HepG2 (cell line): ENCODE data around the gene CYB5R3. TPM values are rescaled to one million over a fixed set of nuclear protein-coding genes. Genes with fewer than 3 reads are reported as not detected.

ENCODE experiments used
- DMAP1 ChIP-seq: IDR thresholded peaks from 2 replicates; pipeline ENCODE4 v1.6.1; 2016
- DMTF1 ChIP-seq: sonication (generic); formaldehyde crosslinking; IDR thresholded peaks from 2 replicates; pipeline ENCODE4 v1.4.0; 2020; ENCODE audit warnings: mild to moderate bottlenecking, missing genetic modification reagents
- EHMT2 ChIP-seq: fragments of 200-600 bp; sonication (generic); IDR thresholded peaks from 2 replicates; pipeline ENCODE4 v1.7.0; 2017; ENCODE audit warnings: antibody characterized with exemption, low read depth, low read length, borderline replicate concordance
- HNRNPUL1 ChIP-seq: fragments of 200-400 bp; formaldehyde crosslinking; IDR thresholded peaks from 2 replicates; pipeline ENCODE4 v1.6.1; 2017; ENCODE audit warnings: low read depth, mild to moderate bottlenecking, low read length, moderate library complexity
- TP53 ChIP-seq: sonication (generic); formaldehyde crosslinking; conservative IDR thresholded peaks from 2 replicates; pipeline ENCODE4 v1.4.0; 2020; ENCODE audit warnings: missing genetic modification reagents
- ZBTB38 ChIP-seq: sonication (generic); formaldehyde crosslinking; IDR thresholded peaks from 2 replicates; pipeline ENCODE4 v1.5.1; 2020; ENCODE audit warnings: mild to moderate bottlenecking, missing genetic modification reagents
- polyA plus RNA-seq, 8 experiments: library from polyadenylated mRNA; depleted of rRNA in 3 of 8; stranded (reverse) in 7 of 8; unstranded in 1 of 8; fragments of >200 nt; fragmentation: Illumina TruSeq in 4 of 8; extraction: Trizol in 4 of 8; gene quantifications; 2 replicates each; pipeline versions ENCODE4 v1.2.1 to v1.2.3, GENCODE V29; 2011 to 2016; ENCODE audit warnings: low read depth in 4 of 8, missing spikeins in 1 of 8, mixed read lengths in 1 of 8; ENCODE audit not compliant: insufficient read depth in 1 of 8
- total RNA-seq, 5 experiments: library from RNA; depleted of rRNA; stranded (reverse); fragments of >200 nt; fragmentation: Illumina TruSeq; extraction: Trizol; gene quantifications; 2 replicates each; pipeline ENCODE4 v1.2.3, GENCODE V29; 2016; ENCODE audit warnings: low read depth in 1 of 5
- TF ChIP-seq, protein P1 (sequence below): fragments of 450-650 bp; IDR thresholded peaks from 2 replicates; pipeline ENCODE4 v1.6.1; 2016
- TF ChIP-seq, protein P2 (sequence below): sonication (generic); formaldehyde crosslinking; IDR thresholded peaks from 2 replicates; pipeline ENCODE4; 2020; ENCODE audit warnings: missing genetic modification reagents, mild to moderate bottlenecking, borderline replicate concordance

Gene CYB5R3
- total and polyA plus RNA-seq, 2 of the 13 experiments (the other 11 are each of a cell fraction or from before 2014, with no cell fraction given): 32.4 to 305 TPM

GRCh38 chr22:42632096-42632495 lies 17.1 kb downstream of the CYB5R3 start (continued):
- TF ChIP-seq DMTF1 (no peak), EHMT2 (no peak), ZBTB38 (CRISPR knock-in tag) (peak; percentile 94), HNRNPUL1 (no peak), TP53 (no peak), DMAP1 (CRISPR knock-in tag) (no peak)
- TF ChIP-seq, protein P1, sequence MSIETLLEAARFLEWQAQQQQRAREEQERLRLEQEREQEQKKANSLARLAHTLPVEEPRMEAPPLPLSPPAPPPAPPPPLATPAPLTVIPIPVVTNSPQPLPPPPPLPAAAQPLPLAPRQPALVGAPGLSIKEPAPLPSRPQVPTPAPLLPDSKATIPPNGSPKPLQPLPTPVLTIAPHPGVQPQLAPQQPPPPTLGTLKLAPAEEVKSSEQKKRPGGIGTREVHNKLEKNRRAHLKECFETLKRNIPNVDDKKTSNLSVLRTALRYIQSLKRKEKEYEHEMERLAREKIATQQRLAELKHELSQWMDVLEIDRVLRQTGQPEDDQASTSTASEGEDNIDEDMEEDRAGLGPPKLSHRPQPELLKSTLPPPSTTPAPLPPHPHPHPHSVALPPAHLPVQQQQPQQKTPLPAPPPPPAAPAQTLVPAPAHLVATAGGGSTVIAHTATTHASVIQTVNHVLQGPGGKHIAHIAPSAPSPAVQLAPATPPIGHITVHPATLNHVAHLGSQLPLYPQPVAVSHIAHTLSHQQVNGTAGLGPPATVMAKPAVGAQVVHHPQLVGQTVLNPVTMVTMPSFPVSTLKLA: no peak
- TF ChIP-seq, protein P2, sequence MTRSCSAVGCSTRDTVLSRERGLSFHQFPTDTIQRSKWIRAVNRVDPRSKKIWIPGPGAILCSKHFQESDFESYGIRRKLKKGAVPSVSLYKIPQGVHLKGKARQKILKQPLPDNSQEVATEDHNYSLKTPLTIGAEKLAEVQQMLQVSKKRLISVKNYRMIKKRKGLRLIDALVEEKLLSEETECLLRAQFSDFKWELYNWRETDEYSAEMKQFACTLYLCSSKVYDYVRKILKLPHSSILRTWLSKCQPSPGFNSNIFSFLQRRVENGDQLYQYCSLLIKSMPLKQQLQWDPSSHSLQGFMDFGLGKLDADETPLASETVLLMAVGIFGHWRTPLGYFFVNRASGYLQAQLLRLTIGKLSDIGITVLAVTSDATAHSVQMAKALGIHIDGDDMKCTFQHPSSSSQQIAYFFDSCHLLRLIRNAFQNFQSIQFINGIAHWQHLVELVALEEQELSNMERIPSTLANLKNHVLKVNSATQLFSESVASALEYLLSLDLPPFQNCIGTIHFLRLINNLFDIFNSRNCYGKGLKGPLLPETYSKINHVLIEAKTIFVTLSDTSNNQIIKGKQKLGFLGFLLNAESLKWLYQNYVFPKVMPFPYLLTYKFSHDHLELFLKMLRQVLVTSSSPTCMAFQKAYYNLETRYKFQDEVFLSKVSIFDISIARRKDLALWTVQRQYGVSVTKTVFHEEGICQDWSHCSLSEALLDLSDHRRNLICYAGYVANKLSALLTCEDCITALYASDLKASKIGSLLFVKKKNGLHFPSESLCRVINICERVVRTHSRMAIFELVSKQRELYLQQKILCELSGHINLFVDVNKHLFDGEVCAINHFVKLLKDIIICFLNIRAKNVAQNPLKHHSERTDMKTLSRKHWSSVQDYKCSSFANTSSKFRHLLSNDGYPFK (CRISPR knock-in tag): peak; percentile 10; the same call in 1 of the 2 replicates
